H9 (cell line): Measurements from ENCODE around the gene ZRSR2. TPM values are rescaled to one million over a fixed set of nuclear protein-coding genes. Genes with fewer than 3 reads are reported as not detected.

Experiments
- DNase-seq: peaks from one replicate; pipeline ENCODE4 v3.0.0-alpha.2; 2017
- H2AFZ ChIP-seq: one replicate; pipeline ENCODE4 v1.6.1; 2013; ENCODE audit warnings: mild to moderate bottlenecking, low read length, control low read depth, moderate library complexity
- H2AK5ac ChIP-seq: 2 replicates; pipeline ENCODE4 v1.6.1; 2013; ENCODE audit warnings: low read length, control low read depth, mixed read lengths; ENCODE audit not compliant: insufficient read length
- H2BK120ac ChIP-seq: one replicate; pipeline ENCODE4 v1.6.1; 2013; ENCODE audit warnings: low read depth, mild to moderate bottlenecking, low read length, control low read depth, inconsistent platforms; ENCODE audit not compliant: poor library complexity, severe bottlenecking
- H2BK12ac ChIP-seq: 2 replicates; pipeline ENCODE4 v1.6.1; 2013; ENCODE audit warnings: low read length, control low read depth, mixed read lengths, low read depth; ENCODE audit not compliant: insufficient read length
- H2BK15ac ChIP-seq: 2 replicates; pipeline ENCODE4 v1.6.1; 2013; ENCODE audit warnings: low read depth, low read length, control low read depth
- H2BK20ac ChIP-seq: one replicate; pipeline ENCODE4 v1.6.1; 2013; ENCODE audit warnings: low read depth, mild to moderate bottlenecking, low read length, control low read depth, inconsistent platforms; ENCODE audit not compliant: poor library complexity, severe bottlenecking
- H2BK5ac ChIP-seq: 2 replicates; pipeline ENCODE4 v1.6.1; 2013; ENCODE audit warnings: low read length, control low read depth, mixed read lengths; ENCODE audit not compliant: insufficient read length
- H3K14ac ChIP-seq: 2 replicates; pipeline ENCODE4 v1.6.1; 2013; ENCODE audit warnings: low read length, control low read depth; ENCODE audit not compliant: insufficient read depth
- H3K18ac ChIP-seq: 2 replicates; pipeline ENCODE4 v1.6.1; 2013; ENCODE audit warnings: low read depth, mild to moderate bottlenecking, mixed read lengths, low read length, control low read depth; ENCODE audit not compliant: insufficient read length
- H3K23ac ChIP-seq: 2 replicates; pipeline ENCODE4 v1.6.1; 2013; ENCODE audit warnings: low read length, control low read depth, mixed read lengths, low read depth; ENCODE audit not compliant: insufficient read length
- H3K23me2 ChIP-seq: 2 replicates; pipeline ENCODE4 v1.6.1; 2013; ENCODE audit warnings: low read depth, mild to moderate bottlenecking, mixed read lengths, low read length, control low read depth; ENCODE audit not compliant: insufficient read length, poor library complexity, severe bottlenecking
- H3K27ac ChIP-seq: 2 replicates; pipeline ENCODE4 v1.5.1; 2013; ENCODE audit warnings: low read length, control low read depth, mixed read lengths, low read depth; ENCODE audit not compliant: insufficient read length
- H3K27me3 ChIP-seq: 2 replicates; pipeline ENCODE4 v1.6.1; 2013; ENCODE audit warnings: low read length, control low read depth, inconsistent platforms; ENCODE audit not compliant: insufficient read depth
- H3K4ac ChIP-seq: 2 replicates; pipeline ENCODE4 v1.6.1; 2013; ENCODE audit warnings: low read depth, mild to moderate bottlenecking, control low read depth, inconsistent platforms, low read length, moderate library complexity
- H3K4me1 ChIP-seq: 2 replicates; pipeline ENCODE4 v1.6.1; 2013; ENCODE audit warnings: low read length, control low read depth, inconsistent platforms; ENCODE audit not compliant: insufficient read depth
- H3K4me2 ChIP-seq: 2 replicates; pipeline ENCODE4 v1.6.1; 2013; ENCODE audit warnings: low read length, control low read depth, mixed read lengths; ENCODE audit not compliant: insufficient read length, insufficient read depth
- H3K56ac ChIP-seq: 2 replicates; pipeline ENCODE4 v1.6.1; 2013; ENCODE audit warnings: low read depth, mild to moderate bottlenecking, mixed read lengths, low read length, control low read depth; ENCODE audit not compliant: insufficient read length
- H3K79me1 ChIP-seq: 2 replicates; pipeline ENCODE4 v1.6.1; 2013; ENCODE audit warnings: low read depth, mild to moderate bottlenecking, moderate library complexity, low read length, control low read depth, inconsistent platforms; ENCODE audit not compliant: insufficient read depth, poor library complexity, severe bottlenecking
- H3K79me2 ChIP-seq: 2 replicates; pipeline ENCODE4 v1.6.1; 2013; ENCODE audit warnings: low read length, control low read depth, inconsistent platforms; ENCODE audit not compliant: insufficient read depth
- H3K9ac ChIP-seq: 2 replicates; pipeline ENCODE4 v1.6.1; 2013; ENCODE audit warnings: low read length, control low read depth, mixed read lengths; ENCODE audit not compliant: insufficient read length; ENCODE audit errors: extremely low read depth
- H3K9me3 ChIP-seq: one replicate; pipeline ENCODE4 v1.6.1; 2013; ENCODE audit warnings: low read depth, low read length, inconsistent platforms; ENCODE audit not compliant: control insufficient read depth
- H3T11ph ChIP-seq: one replicate; pipeline ENCODE4 v1.6.1; 2013; ENCODE audit warnings: mild to moderate bottlenecking, low read length, control low read depth, inconsistent platforms
- H4K20me1 ChIP-seq: one replicate; pipeline ENCODE4 v1.6.1; 2013; ENCODE audit not compliant: control insufficient read depth, insufficient read length, insufficient read depth
- H4K5ac ChIP-seq: 2 replicates; pipeline ENCODE4 v1.6.1; 2013; ENCODE audit warnings: low read depth, mild to moderate bottlenecking, mixed read lengths, low read length, control low read depth; ENCODE audit not compliant: insufficient read length
- H4K8ac ChIP-seq: replicated peaks from 2 replicates; pipeline ENCODE4 v1.6.1; 2013; ENCODE audit warnings: low read length, control low read depth, mixed read lengths, low read depth; ENCODE audit not compliant: insufficient read length
- H4K91ac ChIP-seq: 2 replicates; pipeline ENCODE4 v1.6.1; 2013; ENCODE audit warnings: low read depth, mild to moderate bottlenecking, moderate library complexity, mixed read lengths, low read length, control low read depth; ENCODE audit not compliant: insufficient read length
- H3K27ac Mint-ChIP-seq, 3 experiments: 2 replicates in 2 of 3; 3 replicates in 1 of 3; pipeline ENCODE4 v1.8.0; 2020 to 2021; ENCODE audit warnings: mixed read lengths in 3 of 3, mild to moderate bottlenecking in 1 of 3, moderate library complexity in 1 of 3
- H3K27me3 Mint-ChIP-seq: 2 replicates; pipeline ENCODE4 v1.8.0; 2021; ENCODE audit warnings: low read depth, mild to moderate bottlenecking, moderate library complexity, mixed read lengths
- H3K36me3 Mint-ChIP-seq, 3 experiments: 2 replicates in 2 of 3; 3 replicates in 1 of 3; pipeline ENCODE4 v1.8.0; 2020 to 2021; ENCODE audit warnings: low read depth in 3 of 3, mixed read lengths in 3 of 3; ENCODE audit not compliant: insufficient read depth in 1 of 3
- H3K4me1 Mint-ChIP-seq, 2 experiments: 2 replicates each; pipeline ENCODE4 v1.8.0; 2020; ENCODE audit warnings: mixed read lengths in 2 of 2
- H3K4me3 Mint-ChIP-seq, 2 experiments: 2 replicates in 1 of 2; 3 replicates in 1 of 2; pipeline ENCODE4 v1.8.0; 2020 to 2021; ENCODE audit warnings: mild to moderate bottlenecking in 2 of 2, mixed read lengths in 2 of 2, moderate library complexity in 1 of 2
- H3K9me3 Mint-ChIP-seq, 2 experiments: 2 replicates in 1 of 2; 3 replicates in 1 of 2; pipeline ENCODE4 v1.8.0; 2020; ENCODE audit warnings: mild to moderate bottlenecking in 2 of 2, mixed read lengths in 2 of 2, moderate library complexity in 1 of 2
- CTCF ChIP-seq: fragments of 200-600 bp; sonication (generic); conservative IDR thresholded peaks from 3 replicates; pipeline ENCODE4 v1.8.0; 2021; ENCODE audit warnings: antibody characterized with exemption, mild to moderate bottlenecking
- WGBS: extraction: QIAGEN DNeasy Blood & Tissue Kit; methylation state at CpG from one replicate; pipeline ENCODE4 v1.1.7; 2013; ENCODE audit warnings: missing lambda C conversion rate, low lambda C conversion rate, mixed read lengths; ENCODE audit not compliant: insufficient read length; ENCODE audit errors: extremely low coverage; 5-methylcytosine and 5-hydroxymethylcytosine counted together
- total RNA-seq: library from RNA; stranded (reverse); gene quantifications from 2 replicates; pipeline ENCODE4 v1.2.1, GENCODE V29; 2021

ZRSR2 gene
- total RNA-seq, 1 experiment from 2014 or later = 21.1 TPM

- Histone ChIP-seq H3K23ac (no peak overlapping the region), H2BK5ac (no peak overlapping the region), H2AK5ac (no peak overlapping the region), H3T11ph (peak overlapping the region; percentile 67), H2AFZ (no peak overlapping the region), H4K5ac (no peak overlapping the region), H3K79me1 (no peaks in the 10 kb centered on the region), H3K4ac (no peak overlapping the region), H2BK12ac (no peak overlapping the region), H4K8ac (no peak overlapping the region), H2BK15ac (no peak overlapping the region), H3K14ac (no peak overlapping the region), H3K23me2 (no peaks in the 10 kb centered on the region), H4K91ac (no peak overlapping the region), H2BK120ac (no peak overlapping the region), H3K79me2 (no peaks in the 10 kb centered on the region), H4K20me1 (no peaks in the 10 kb centered on the region), H3K9me3 (no peaks in the 10 kb centered on the region), H3K27ac (no peak overlapping the region), H3K4me2 (no peak overlapping the region), H2BK20ac (no peak overlapping the region), H3K18ac (no peak overlapping the region), H3K9ac (no peak overlapping the region), H3K27me3 (no peaks in the 10 kb centered on the region), H3K56ac (no peak overlapping the region), H3K4me1 (no peaks in the 10 kb centered on the region; the same call in 1 of the 2 replicates)
- peaks cover 3 to 8% of the 10 kb centered on the region in 2 experiments; a peak in 3 of 5 replicates for H3K9me3 Mint-ChIP-seq
- H3K36me3 Mint-ChIP-seq = peaks cover 7 to 31% (median 22%) of the 10 kb centered on the region in 3 experiments
- H3K4me3 Mint-ChIP-seq = no peak overlapping the region
- H3K27ac Mint-ChIP-seq = 0 out of 7 replicates have a peak overlapping the region, but pooled peaks of 1 of the 3 experiments have one; percentile 44
- DNase-seq = peak; percentile 60
- WGBS = no CpG with 5 or more reads among the region's 8 CpGs
- peak; percentile 95 for TF ChIP-seq CTCF
- H3K4me1 Mint-ChIP-seq = peaks cover 18 to 28% of the 10 kb centered on the region in 2 experiments
- no peaks in the 10 kb centered on the region for H3K27me3 Mint-ChIP-seq
Measured at GRCh38 chrX:15761564-15762191, 28.6 kb upstream of the ZRSR2 start.
